Heart right ventricle (tissue), 16 donors: Measurements from ENCODE around the gene NTSR1. TPM values are rescaled to one million over a fixed set of nuclear protein-coding genes. Genes with fewer than 3 reads are reported as not detected.

Experiments
- ATAC-seq, 8 donors: fragments of 200-7000 bp; cut with Tn5 transposase; one replicate each; pipeline ENCODE4 v1.9.1; 2020; ENCODE audit warnings: mild to moderate bottlenecking in 8 of 8, moderate library complexity in 8 of 8, moderate number of reproducible peaks in 1 of 8
- DNase-seq, 2 donors: peaks; one replicate each; pipeline ENCODE4 v3.0.0-alpha.2; 2020
- H3K27ac ChIP-seq, 10 donors: fragments of 200-600 bp; sonication (generic) in 2 of 10; one replicate each; pipeline versions ENCODE4 v1.5.0 to v1.8.0; 2020 to 2022; ENCODE audit warnings: mild to moderate bottlenecking in 3 of 10
- H3K27me3 ChIP-seq, 7 donors: fragments of 200-600 bp; one replicate each; pipeline ENCODE4 v1.8.0; 2021 to 2022; ENCODE audit warnings: mild to moderate bottlenecking in 2 of 7
- H3K36me3 ChIP-seq, 9 donors: fragments of 200-600 bp; sonication (generic) in 1 of 9; one replicate each; pipeline versions ENCODE4 v1.5.0 to v1.8.0; 2020 to 2022; ENCODE audit warnings: mild to moderate bottlenecking in 2 of 9
- H3K4me1 ChIP-seq, 9 donors: fragments of 200-600 bp; sonication (generic) in 1 of 9; one replicate each; pipeline versions ENCODE4 v1.5.0 to v1.8.0; 2020 to 2022; ENCODE audit warnings: mild to moderate bottlenecking in 4 of 9
- H3K4me3 ChIP-seq, 10 donors: fragments of 200-600 bp; sonication (generic) in 2 of 10; one replicate each; pipeline versions ENCODE4 v1.5.0 to v1.8.0; 2020 to 2022; ENCODE audit warnings: mild to moderate bottlenecking in 7 of 10, moderate library complexity in 2 of 10
- H3K9me3 ChIP-seq, 11 donors: fragments of 200-600 bp in 10 of 11; sonication (generic) in 2 of 11; one replicate each; pipeline versions ENCODE4 v1.5.0 to v1.8.0; 2013 to 2022; ENCODE audit warnings: mild to moderate bottlenecking in 2 of 11, control low read depth in 1 of 11, moderate library complexity in 1 of 11
- WGBS, 2 donors: extraction: QIAGEN DNeasy Blood & Tissue Kit; methylation state at CpG; one replicate each; pipeline ENCODE4 v1.1.7; 2013; ENCODE audit warnings: inconsistent platforms in 1 of 2; 5-methylcytosine and 5-hydroxymethylcytosine counted together
- intact Hi-C, 10 donors: fragments of 100-400 bp; cut with DNase I; formaldehyde crosslinking; loops; one replicate each; pipeline versions ENCODE4 v1.11.1 to v1.14.2; 2022
- polyA plus RNA-seq, 2 donors: library from polyadenylated mRNA; stranded (reverse); fragments of 200-250 nt; gene quantifications; one replicate each; pipeline ENCODE4 v1.2.3, GENCODE V29; 2013
- total RNA-seq, 10 donors: library from RNA; stranded (reverse); fragmentation: NEBNext Ultra II Directional in 3 of 10; extraction: Animal tissue kit (Norgen Biotek cat#: 25700) in 3 of 10; gene quantifications; one replicate each; pipeline versions ENCODE4 v1.2.1 to v1.2.4, GENCODE V29; 2021 to 2023
- TF ChIP-seq, protein P1 (sequence below), 9 donors: fragments of 200-600 bp; sonication (generic) in 2 of 9; IDR thresholded peaks; one replicate each; pipeline versions ENCODE4 v1.5.0 to v1.8.0; 2021 to 2022; ENCODE audit warnings: antibody characterized with exemption in 9 of 9, mild to moderate bottlenecking in 5 of 9, moderate library complexity in 1 of 9
- donor health status: Arrhythmogenic right ventricular cardiomyopathy.
- donor health status: ischemic (EF 13 %, LVEDD 7.1; RV severe dilation, severe dysfunction).
- donor health status: healthy with polysubstance abuse.
- donor health status: DM: no; HTN: yes; CAD: no.
- donor health status: DM: no; HTN: no; CAD: no.
- donor health status: ischemic (EF 25% LVEDD 6.9; RV normal size, moderate dysfunction).
- donor health status: ischemic (EF 25% LVEDD 5.7; RV mildly dilated, moderate dysfunction).
- donor health status: healthy.
- donor health status: DM: yes; HTN: yes; CAD: no.
- donor health status: Ischemic cardiomyopathy.
- donor health status: ischemic (EF 35%, LVEDD 5.7; RV mildly dilated, moderate dysfunction).
- donor health status: nonischemic (EF 11% LVEDD 7.7; RV severe dilation, severe dysfunction).
- donor health status: DM: yes; HTN: yes; CAD: no.
- donor health status: PGD.
- donor health status: ischemic (EF 29% LVEDD 5.4; RV normal size, mild dysfunction).
- donor health status: nonischemic (EF 23%, LVEDD 6.1; RV moderate dilation, normal function).

Gene NTSR1
- total and polyA plus RNA-seq, 12 donors = 0.08 TPM; not detected in 10

DNA sequence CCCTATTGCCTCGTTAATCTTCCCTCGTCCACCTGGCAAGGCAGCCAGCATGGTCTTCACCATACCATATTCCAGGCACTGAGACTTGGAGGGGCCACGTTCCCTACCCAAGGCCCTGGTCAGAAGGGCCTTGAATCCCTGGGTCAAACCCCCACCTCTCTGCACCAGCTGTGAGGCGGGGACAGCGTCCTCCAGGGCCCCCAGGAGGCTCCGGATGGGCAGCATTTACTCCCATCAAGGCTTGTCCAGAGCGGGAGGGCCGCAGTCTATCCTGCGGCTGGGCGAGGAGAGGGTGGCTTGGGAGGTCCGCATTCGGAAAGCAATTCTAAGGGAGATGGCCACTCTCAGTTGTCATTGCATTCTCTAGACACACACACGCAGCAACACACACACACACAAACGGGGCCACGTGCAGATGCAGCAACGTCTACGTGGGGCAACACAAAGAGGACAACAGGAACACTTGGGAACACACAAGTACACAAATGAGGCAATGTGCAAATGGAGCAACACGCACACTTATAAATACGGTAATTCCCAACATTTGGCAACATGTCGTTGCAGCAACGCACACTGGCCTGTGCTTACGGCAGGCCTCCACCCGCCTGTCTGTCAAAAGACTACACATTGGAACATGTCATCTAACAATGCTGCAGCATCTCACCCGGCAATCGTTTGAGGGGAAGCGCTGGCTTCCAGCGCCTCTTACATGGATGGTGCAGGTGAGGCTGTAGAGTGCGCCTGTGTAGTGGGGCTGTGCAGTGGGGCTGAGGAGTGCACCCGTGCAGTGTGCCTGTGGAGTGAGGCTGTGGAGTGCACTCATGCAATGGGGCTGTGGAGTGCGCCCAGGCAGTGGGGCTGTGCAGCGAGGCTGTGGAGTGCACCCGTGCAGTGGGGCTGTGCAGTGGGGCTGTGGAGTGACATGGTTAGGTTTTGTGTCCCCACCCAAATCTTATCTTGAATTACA, 12.9 kb upstream of the NTSR1 start:
- intact Hi-C loops = no loop called here
- DNase-seq = no peak

DNA sequence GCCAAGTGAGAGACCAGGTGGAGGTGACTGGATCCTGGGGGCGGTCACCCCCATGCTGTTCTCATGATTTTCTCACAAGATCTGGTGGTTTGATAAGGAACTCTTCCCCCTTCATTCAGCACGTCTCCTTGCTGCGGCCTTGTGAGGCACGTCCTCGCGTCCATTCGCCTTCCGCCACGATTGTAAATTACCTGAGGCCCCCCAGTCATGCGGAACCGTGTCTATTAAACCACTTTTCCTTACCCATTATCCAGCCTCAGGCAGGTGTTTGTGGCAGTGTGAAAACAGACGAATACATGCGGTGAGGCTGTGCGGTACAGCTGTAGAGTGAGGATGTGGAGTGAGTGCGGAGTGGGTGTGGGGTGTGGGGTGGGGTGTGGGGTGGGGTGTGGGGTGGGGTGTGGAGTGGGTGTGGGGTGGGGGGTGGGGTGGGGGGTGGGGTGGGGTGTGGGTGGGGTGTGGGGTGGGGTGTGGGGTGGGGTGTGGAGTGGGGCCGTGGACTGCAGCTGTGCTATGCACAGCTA, 12.1 kb upstream of the NTSR1 start:
- TF ChIP-seq, protein P1, sequence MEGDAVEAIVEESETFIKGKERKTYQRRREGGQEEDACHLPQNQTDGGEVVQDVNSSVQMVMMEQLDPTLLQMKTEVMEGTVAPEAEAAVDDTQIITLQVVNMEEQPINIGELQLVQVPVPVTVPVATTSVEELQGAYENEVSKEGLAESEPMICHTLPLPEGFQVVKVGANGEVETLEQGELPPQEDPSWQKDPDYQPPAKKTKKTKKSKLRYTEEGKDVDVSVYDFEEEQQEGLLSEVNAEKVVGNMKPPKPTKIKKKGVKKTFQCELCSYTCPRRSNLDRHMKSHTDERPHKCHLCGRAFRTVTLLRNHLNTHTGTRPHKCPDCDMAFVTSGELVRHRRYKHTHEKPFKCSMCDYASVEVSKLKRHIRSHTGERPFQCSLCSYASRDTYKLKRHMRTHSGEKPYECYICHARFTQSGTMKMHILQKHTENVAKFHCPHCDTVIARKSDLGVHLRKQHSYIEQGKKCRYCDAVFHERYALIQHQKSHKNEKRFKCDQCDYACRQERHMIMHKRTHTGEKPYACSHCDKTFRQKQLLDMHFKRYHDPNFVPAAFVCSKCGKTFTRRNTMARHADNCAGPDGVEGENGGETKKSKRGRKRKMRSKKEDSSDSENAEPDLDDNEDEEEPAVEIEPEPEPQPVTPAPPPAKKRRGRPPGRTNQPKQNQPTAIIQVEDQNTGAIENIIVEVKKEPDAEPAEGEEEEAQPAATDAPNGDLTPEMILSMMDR (IDR thresholded peaks at IDR 0.05) = no peak
- H3K27me3 ChIP-seq = peaks cover 0 to 30% (median 20%) of the 10 kb centered on the region in 7 donors
- no peak overlapping the region for H3K27ac ChIP-seq
- no peaks in the 10 kb centered on the region for H3K9me3 ChIP-seq
- H3K4me1 ChIP-seq = no peaks in the 10 kb centered on the region
- WGBS, 2 donors = 86 to 87% methylated on average over 16 of the region's 16 CpGs
- DNase-seq = no peak
- no peak overlapping the region for H3K4me3 ChIP-seq
- no peaks in the 10 kb centered on the region for H3K36me3 ChIP-seq
- intact Hi-C loops = no loop called here
- no peak for ATAC-seq

More for the DNA sequence above, 12.9 kb upstream of the NTSR1 start:
- H3K4me1 ChIP-seq = no peaks in the 10 kb centered on the region
- H3K27ac ChIP-seq = no peak overlapping the region
- no peaks in the 10 kb centered on the region for H3K36me3 ChIP-seq
- no peaks in the 10 kb centered on the region for H3K9me3 ChIP-seq
- TF ChIP-seq, protein P1 (IDR thresholded peaks at IDR 0.05) = no peak
- H3K27me3 ChIP-seq = peaks cover 0 to 34% (median 21%) of the 10 kb centered on the region in 7 donors
- WGBS, 2 donors = 83 to 85% methylated on average over 32 of the region's 32 CpGs
- H3K4me3 ChIP-seq = no peak overlapping the region
- no peak for ATAC-seq

DNA sequence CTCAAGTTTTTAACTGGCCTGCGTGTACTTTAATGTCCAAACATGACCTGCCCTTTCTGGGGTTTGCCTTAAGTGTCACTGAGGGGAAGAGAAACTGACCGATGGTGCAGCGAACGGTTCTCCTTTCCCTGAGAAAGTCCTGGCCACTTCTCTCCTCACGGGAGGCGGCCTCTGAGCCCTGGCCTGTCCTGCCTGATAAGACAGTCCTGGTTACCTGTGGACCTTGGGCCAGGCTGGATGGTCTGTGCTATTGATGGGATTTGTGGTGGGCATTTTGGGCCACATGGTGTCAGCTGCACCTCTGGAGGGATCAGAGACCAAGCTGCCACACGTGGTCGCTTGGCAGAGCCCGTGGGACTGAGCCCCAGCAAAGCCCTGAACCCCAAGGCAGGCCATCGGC, 11.6 kb upstream of the NTSR1 start:
- TF ChIP-seq, protein P1 (IDR thresholded peaks at IDR 0.05) = no peak
- peak in 1 of 2 donors; percentile 0 for DNase-seq
- Histone ChIP-seq H3K36me3 (no peaks in the 10 kb centered on the region), H3K4me1 (no peaks in the 10 kb centered on the region), H3K27ac (no peak overlapping the region), H3K4me3 (no peak overlapping the region), H3K27me3 (peaks cover 0 to 25% (median 15%) of the 10 kb centered on the region in 7 donors), H3K9me3 (no peaks in the 10 kb centered on the region)
- WGBS, 2 donors = 84 to 86% methylated on average over 10 of the region's 10 CpGs
- intact Hi-C loops = no loop called here
- ATAC-seq = no peak

DNA sequence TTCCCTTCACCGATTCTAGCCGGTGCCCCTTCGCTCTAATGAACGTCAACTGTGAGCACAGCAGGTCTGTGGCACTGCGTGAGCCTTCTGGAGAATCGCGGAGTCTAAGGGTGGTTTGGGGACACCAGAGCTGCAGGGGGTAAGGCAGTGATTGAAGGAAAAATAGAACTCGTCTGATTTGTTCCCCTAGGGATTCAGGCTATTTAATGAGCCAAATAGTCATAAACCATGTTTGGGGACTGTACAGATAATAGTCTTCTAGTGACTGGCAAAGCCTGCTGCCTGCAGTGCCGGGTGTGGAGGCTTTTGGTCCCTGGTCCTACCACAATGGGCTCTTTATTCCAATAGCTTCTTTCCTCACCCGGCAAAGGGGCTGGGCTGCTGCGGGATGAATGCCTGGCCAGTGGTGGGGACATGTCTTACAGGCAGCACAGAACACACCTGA, 11.1 kb upstream of the NTSR1 start:
- DNase-seq = peak in 1 of 2 donors; percentile 3
- ATAC-seq = no peak
- Histone ChIP-seq H3K27ac (no peak overlapping the region), H3K4me3 (no peak overlapping the region), H3K36me3 (no peaks in the 10 kb centered on the region), H3K27me3 (peaks cover 0 to 22% (median 15%) of the 10 kb centered on the region in 7 donors), H3K9me3 (no peaks in the 10 kb centered on the region), H3K4me1 (no peaks in the 10 kb centered on the region)
- 82 to 88% methylated on average over 11 of the region's 11 CpGs for WGBS, 2 donors
- TF ChIP-seq, protein P1 (IDR thresholded peaks at IDR 0.05) = no peak
- intact Hi-C loops = no loop called here
